NCI-H128 (cell line): Measurements from ENCODE around the gene OR5C1.
"Not testable (repeated sequence)": the region's sequence is repeated elsewhere in the genome, so short reads cannot be mapped to it uniquely, and the experiment has no call there.

Source experiments
- DNase-seq: peaks from one replicate; lab custom pipeline; 2025; ENCODE audit not compliant: unreplicated experiment; lab: John Stamatoyannopoulos, UW

The OR5C1 gene

DNA sequence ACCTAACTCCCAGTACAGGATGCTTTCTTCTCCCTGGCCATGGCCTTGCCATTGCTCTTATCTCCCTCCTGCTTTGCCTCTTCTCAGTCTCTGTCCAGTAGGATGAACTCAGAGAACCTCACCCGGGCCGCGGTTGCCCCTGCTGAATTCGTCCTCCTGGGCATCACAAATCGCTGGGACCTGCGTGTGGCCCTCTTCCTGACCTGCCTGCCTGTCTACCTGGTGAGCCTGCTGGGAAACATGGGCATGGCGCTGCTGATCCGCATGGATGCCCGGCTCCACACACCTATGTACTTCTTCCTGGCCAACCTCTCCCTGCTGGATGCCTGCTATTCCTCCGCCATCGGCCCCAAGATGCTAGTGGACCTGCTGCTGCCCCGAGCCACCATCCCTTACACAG is at the start of gene OR5C1:
Gene OR5C1 (plus strand): TSS at position 103 of the 400 bp plus-strand sequence. CDS start 0 bp downstream, at position 103.
- no peak for DNase-seq

DNA sequence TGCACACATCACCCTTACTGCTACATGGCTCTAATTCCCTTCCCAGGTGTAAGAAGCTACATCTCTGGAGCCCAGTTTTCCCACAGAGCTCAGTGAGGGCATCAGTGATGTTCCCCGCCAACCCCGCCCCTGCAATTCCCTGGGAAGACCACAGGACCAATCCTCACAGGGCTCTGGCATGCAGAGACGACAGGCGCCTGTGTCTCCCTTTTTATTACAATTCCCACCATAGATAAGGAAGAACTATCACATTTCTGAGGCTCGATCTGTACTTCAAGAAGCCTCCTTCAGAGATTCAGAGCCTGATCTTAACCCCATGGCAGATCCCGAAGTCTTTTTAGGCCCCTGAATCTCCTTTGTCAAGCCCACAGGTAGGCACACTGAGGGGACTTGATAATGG is 46.7 kb upstream of the OR5C1 start, which contains the start of gene OR1L6:
Gene OR1L6 (plus strand): TSS at position 301 of the 400 bp plus-strand sequence. CDS start 7,545 bp downstream, outside the sequence.
- no peak for DNase-seq

DNA sequence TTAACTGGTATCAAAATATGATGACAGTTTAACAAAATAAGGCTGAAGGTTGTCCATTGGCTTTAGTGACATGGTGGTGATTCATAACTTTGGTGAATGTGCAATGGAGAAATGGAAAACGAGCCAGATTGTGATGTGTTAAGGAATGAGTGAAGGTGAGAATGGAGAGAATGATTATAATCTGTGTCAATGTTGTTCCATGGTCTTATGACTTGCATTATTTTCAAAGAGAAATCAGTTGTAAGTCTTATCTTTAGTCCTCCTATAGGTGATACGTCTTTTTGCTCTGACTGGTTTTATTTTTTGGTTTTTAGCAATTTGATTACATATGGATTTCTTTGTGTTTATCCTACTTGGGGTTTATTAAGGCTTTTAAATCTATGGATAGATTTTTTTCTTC is 33.9 kb upstream of the OR5C1 start:
- DNase-seq, result no peak

DNA sequence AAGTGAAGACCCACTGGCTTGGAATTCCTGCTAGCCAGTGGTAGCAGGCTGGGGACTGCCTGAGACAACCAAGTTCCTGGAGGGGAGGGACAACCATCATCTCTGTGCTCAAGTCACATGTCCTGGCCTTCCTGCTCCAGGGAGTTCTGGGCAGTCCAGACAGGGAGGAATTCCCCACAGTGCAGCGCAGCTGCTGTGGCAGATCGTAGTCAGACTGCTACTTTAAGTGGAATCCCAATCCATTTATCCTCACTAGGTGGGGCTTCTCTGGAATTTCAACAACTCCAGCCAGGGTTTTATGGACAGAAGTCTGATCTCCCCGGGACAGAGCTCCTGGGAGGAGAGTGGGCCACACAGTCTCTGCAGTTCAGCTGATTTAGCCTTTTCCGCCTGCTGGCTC is 20.9 kb upstream of the OR5C1 start:
- no peak for DNase-seq

DNA sequence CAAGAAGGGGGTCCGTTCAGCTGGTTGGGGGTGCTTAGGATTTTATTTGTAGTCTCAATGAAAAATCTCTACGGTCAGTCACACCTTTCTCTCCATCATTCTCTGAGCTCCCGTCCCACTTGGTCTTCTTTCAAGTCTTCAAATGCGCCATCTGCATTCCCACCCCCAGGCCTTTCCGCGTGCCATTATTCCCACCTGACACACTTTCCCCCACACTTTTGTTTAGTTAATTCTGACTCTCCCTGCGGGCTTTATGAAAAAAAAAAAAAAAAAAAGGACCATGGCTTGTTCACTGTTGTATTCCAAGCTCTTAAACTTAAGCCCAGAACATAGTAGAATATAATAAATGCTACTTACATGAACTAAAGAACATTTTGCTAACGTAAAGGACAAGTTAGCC is 11.7 kb upstream of the OR5C1 start:
- DNase-seq, result no peak

DNA sequence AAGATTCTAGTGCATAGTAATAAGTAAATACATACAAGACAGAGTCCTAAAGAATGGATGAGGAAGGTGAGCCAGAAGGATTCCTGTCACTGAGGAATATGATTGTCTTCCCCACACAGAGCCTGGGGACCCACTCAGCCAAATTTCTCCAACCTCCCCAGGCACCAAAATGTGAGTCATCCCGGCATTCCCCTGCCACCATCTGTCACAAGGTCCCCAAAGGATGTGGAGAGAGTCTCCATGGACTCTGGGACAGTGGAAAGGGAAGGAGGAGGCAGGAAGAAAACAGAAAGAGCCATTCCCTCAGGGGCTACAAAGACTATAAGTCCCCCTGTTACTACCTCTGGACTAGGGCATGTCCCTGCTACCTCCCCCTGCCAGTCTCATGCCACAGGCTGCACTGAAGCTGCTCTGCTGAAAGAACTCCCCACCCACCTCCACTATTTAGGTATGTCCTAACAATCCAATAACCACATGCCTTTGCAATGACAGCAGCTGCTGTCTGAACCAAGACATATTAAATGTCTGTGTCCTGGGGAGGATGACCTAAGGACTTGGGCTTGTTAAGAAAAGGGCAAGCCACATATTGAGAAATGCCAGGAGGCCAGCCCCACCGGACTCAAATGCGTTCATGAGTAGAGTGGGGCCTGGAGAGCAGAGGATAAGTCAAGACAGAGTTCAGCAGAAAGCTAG is 10.7 kb upstream of the OR5C1 start:
- no peak for DNase-seq

DNA sequence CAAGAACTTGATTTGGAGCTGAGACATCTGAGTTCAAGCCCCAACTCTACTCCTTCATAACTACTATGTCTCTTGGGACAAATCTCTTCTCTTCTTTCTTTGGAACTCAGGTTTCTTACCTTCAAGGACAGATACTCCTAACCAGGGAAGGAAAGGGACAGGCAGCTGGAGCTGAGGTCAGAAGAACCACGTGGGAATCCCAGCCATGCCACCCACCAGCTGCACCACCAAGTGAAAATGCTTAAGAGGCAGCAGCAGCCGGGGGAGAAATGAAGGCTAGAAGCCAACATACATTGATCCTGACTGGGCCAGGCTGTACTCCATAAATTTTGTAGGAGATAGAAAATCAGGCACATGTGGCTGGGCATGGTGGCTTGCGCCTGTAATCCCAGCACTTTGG is 9.6 kb upstream of the OR5C1 start:
- no peak for DNase-seq

DNA sequence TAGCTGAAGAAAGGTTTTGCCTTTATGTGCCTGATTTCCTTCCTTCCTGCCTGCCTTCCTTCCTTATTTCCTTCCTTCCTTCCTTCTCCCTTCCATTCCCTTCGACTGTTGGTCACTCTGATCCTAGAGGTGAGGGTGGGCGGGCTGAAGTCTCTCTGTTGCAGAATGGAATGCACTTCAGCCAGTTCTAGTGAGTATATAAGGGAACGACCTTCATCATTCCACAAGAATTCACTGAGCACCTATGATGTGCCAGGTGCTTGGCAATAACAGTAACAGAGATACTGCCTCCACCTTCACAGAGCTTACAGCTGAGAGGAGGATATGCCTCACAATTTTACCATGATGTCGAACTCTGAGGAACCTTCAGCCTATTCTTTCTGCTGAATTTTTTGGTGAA is 8.7 kb upstream of the OR5C1 start:
- DNase-seq, result no peak

DNA sequence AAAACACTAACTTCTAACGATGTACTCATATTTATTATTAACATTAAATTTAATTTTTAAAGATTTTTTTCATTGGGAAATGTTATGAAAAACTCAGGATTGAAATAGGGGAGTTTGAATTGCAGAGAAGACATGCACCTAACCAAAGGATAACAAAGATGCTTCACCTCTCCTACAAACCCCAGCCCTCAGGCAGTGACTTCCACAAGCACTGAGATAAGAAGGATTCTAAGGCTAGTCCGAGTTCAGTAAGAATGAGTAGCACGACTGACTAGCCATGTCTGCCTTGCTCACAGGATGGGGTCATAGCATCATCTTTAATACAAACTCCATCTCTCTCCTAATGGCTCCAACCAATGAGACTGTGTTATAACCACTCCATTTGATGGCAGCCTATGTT is 7.1 kb upstream of the OR5C1 start:
- no peak for DNase-seq

DNA sequence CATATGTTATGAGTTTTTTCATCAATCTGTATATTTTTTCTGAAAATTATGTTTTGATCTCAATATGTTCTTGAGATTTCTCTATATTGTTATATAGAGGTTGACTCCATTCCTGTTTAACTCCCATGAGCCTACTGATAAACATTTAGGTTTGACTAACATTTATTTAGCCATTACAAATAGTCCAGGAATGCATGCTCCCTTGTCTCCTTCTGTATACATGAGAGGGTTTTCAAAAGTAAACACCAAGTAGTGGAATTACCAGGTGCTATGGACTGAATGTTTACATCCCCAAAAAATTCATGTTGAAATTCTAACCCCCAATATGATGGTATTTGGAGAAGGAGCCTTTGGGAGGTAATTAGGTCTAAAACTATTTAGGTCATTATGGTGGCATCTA is 3.5 kb upstream of the OR5C1 start:
- DNase-seq, result no peak

DNA sequence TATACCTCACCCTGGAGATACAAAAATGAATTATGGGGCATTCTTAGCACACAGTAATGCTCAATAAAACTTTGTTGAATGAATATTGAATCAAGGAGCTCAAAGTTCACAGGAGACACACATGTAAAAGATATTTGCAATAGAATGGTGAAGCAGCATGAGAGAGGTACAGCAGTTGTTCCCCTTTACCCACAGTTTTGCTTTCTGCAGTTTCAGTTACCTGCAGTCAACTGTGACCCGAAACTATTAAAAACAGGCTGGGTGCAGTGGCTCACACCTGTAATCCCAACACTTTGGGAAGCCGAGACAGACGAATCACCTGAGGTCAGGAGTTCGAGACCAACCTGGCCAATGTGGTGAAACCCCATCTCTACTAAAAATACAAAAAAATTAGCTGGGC is 2.4 kb upstream of the OR5C1 start:
- no peak for DNase-seq

DNA sequence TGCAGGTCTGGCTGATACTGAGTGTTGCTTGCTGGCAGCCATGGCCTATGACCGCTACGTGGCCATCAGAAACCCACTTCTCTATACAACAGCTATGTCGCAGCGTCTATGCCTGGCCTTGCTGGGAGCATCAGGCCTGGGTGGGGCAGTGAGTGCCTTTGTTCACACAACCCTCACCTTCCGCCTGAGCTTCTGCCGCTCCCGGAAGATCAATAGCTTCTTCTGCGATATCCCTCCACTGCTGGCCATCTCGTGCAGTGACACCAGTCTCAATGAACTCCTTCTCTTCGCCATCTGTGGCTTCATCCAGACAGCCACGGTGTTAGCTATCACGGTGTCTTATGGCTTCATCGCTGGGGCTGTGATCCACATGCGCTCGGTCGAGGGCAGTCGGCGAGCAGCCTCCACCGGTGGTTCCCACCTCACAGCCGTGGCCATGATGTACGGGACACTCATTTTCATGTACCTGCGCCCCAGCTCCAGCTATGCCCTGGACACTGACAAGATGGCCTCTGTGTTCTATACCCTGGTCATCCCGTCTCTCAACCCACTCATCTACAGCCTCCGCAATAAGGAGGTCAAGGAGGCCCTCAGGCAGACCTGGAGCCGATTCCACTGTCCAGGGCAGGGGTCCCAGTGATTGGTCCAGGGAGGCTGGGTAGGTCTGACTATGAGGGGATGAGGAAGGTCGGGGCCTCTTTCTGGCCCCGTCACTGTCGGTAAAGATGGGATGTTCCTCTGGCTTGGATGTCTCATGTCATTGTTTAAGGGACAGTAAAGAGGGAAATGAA is 718 bp downstream of the OR5C1 start:
- no peak for DNase-seq

DNA sequence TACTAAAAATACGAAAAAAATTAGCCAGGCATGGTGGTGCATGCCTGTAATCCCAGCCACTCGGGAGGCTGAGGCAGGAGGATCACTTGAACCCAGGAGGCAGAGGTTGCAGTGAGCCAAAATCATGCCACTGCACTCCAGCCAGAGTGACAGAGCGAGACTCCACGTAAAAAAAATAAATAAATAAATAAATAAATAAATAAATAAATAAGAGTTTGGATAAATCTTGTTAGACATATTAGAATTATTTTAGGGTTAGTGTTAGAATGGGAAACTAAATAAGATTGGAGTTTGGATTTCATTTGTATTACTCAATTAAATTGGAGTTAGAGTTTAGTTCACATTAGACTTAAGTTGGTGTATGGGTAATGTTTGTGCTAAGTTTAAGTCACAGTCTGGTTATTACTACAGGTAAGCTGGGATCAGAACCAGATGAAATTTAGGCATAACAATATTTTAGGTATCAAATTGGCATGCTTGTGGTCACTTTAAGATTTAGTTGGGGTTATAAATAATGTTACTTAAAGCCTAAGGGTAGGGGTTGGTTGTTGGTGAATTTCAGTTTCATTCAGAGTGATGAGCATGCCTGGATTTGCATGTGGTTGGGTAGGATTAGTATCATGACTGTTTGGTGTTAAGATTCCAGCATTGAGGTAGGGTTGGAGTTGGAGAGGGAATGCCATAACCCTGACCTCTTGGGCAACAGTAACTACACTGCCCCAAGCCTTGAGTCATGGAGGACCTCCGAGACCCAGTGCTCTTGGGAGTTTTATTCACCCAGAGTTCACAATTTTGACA is 3.3 kb downstream of the OR5C1 start:
- no peak for DNase-seq

DNA sequence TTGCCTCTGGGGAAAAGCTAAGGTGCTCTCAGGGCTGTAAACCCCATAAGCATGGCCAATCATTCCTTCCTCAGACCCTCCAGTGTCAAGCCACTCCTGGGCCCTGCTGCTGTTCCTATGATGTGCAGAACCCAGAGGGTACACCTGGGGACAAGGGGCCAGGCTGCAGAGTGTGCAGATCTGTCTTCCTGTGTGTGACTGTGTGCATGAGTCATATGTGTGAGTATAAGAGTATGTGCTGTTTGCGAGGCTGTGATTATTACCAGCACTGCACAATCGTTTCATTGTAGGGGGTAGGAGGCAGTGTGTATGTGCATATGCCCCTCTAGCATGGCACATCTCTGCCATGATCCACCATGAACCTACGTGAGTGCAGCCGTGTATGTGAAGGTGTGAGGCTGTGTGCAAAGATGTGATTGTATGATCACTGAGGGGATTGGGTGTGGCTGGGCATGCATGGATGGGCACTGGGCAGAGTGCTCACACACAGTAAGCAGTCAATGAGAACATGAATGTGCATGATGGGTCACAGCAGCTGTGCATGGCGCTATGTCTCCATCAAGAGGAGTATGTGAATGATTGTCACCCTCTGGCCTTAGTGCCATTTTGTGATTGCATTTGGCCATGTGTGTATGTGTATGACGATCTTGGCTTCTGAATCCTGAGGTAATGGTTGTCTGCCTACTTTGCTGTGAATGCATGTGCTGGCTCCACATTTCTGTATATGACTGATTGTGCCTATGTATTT is 8.8 kb downstream of the OR5C1 start:
- no peak for DNase-seq

DNA sequence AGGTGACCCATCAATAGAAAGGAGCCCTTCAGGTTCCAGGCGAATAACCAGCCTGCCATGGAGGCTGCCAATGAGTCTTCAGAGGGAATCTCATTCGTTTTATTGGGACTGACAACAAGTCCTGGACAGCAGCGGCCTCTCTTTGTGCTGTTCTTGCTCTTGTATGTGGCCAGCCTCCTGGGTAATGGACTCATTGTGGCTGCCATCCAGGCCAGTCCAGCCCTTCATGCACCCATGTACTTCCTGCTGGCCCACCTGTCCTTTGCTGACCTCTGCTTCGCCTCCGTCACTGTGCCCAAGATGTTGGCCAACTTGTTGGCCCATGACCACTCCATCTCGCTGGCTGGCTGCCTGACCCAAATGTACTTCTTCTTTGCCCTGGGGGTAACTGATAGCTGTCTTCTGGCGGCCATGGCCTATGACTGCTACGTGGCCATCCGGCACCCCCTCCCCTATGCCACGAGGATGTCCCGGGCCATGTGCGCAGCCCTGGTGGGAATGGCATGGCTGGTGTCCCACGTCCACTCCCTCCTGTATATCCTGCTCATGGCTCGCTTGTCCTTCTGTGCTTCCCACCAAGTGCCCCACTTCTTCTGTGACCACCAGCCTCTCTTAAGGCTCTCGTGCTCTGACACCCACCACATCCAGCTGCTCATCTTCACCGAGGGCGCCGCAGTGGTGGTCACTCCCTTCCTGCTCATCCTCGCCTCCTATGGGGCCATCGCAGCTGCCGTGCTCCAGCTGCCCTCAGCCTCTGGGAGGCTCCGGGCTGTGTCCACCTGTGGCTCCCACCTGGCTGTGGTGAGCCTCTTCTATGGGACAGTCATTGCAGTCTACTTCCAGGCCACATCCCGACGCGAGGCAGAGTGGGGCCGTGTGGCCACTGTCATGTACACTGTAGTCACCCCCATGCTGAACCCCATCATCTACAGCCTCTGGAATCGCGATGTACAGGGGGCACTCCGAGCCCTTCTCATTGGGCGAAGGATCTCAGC is 11.6 kb downstream of the OR5C1 start, which contains the start of gene OR1K1:
Gene OR1K1 (plus strand): TSS at position 58 of the 995 bp plus-strand sequence. CDS start 0 bp downstream, at position 58.
- DNase-seq, result no peak

DNA sequence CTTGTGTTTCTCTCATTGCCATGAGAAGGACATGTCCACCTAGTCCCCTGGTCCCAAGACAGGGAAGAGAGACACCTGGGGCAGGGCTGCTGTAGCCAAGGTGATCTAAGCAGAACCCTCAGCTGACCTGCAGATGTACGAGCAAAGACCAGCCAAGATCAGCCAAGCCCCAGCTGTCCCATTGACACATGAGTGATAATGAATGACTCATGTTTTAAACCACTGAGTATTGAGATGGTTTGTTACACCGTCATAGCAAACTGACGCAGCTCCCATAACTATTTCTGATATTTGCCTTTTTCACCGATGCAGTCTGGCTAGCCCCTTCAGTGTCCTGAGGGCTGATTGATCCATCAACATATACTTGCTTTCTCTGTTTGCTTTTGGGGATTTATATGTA is 17.9 kb downstream of the OR5C1 start:
- no peak for DNase-seq

DNA sequence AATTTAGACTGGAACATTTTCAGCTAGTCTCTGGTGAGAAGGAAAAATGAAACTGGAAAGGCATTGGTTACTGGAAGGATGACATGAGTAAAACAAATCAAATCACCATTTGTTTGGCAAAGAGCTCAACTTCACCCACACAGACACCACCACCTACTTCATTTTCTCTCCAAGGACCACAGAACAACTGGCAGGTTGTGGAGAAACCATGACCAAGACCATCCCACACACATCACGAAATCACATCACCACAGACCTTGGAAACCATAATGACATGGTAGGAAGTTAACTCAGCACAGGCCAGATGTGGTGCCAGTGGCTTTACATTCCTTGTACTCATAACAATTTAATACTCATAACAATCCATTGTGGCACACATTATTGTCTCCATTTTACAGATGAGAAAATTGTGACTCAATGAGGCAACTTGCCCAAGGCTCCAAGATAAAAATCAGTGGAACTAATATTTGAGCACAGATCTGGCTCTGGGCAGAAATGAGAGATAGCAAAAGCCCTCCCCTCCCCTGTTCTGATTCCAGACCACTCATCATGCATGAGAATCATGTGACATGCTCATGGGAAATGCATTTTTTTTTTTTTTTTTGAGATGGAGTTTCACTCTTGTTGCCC is 18.7 kb downstream of the OR5C1 start:
- DNase-seq, result no peak

DNA sequence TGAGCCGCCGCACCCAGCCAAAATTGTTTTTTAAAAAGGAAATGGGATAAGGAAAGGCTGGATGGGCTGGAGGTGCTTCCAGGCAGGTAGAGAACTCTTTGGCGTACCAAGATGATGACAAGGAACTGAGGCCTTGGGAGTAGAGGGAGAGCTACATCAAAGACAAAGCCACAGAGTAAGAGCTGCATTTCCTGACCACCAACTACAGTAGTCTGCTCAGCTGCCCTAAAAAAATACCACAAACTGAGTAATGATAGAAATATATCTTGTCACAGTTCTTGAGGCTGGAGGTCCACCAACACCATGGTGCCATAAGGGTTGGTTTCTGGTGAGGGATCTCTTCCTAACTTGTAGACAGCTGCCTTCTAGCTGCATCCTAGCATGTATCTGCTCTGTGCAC is 19.4 kb downstream of the OR5C1 start:
- no peak for DNase-seq

DNA sequence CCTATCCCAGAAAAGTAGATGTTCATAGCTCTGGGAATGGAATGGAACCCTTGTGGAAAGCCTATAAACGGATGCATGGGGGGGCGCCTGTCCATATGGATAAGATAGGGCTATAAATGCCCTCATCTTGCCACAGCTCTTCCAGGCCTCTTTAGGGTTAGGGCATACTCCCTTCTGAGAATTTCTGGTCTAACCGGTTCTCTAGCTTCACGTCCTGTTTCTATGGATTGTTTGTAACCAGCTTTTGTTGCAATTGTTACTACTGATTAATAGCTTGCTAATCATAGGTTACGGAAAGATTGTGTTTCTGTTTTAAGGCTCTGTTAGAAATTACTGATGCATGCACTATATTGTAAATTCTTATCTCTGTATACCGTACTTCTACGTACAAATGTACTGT is 20.5 kb downstream of the OR5C1 start:
- not testable (repeated sequence) for DNase-seq
